Spleen (tissue), 11 donors: ENCODE measurements around the gene UGDH. TPM values are rescaled to one million over a fixed set of nuclear protein-coding genes. Genes with fewer than 3 reads are reported as not detected.
"Not testable (repeated sequence)": the region's sequence is repeated elsewhere in the genome, so short reads cannot be mapped to it uniquely, and the experiment has no call there.

Source experiments
- DNase-seq: peaks from one replicate; pipeline ENCODE4 v3.0.0-alpha.2; 2020
- H3K27ac ChIP-seq, 8 donors: fragments of 200-600 bp; sonication (generic) in 7 of 8; 1 replicate in 4 of 8; 2 replicates in 4 of 8; pipeline versions ENCODE4 v1.5.0 to v1.8.0; 2016 to 2021; ENCODE audit warnings: inconsistent platforms in 4 of 8, mild to moderate bottlenecking in 4 of 8, moderate library complexity in 1 of 8
- H3K27me3 ChIP-seq, 7 donors: fragments of 200-600 bp; sonication (generic) in 6 of 7; replicated peaks in 1 of 7; 1 replicate in 4 of 7; 2 replicates in 3 of 7; pipeline versions ENCODE4 v1.5.0 to v1.8.0; 2016 to 2021; ENCODE audit warnings: inconsistent platforms in 3 of 7, mild to moderate bottlenecking in 1 of 7
- H3K36me3 ChIP-seq, 6 donors: fragments of 200-600 bp; sonication (generic) in 5 of 6; 1 replicate in 4 of 6; 2 replicates in 2 of 6; pipeline versions ENCODE4 v1.5.0 to v1.8.0; 2016 to 2021; ENCODE audit warnings: inconsistent platforms in 2 of 6
- H3K4me1 ChIP-seq, 6 donors: fragments of 200-600 bp; sonication (generic) in 5 of 6; 1 replicate in 3 of 6; 2 replicates in 3 of 6; pipeline versions ENCODE4 v1.5.0 to v1.8.0; 2016 to 2021; ENCODE audit warnings: inconsistent platforms in 3 of 6
- H3K4me3 ChIP-seq, 8 donors: fragments of 200-600 bp; sonication (generic) in 7 of 8; 1 replicate in 4 of 8; 2 replicates in 4 of 8; pipeline versions ENCODE4 v1.5.0 to v1.8.0; 2016 to 2021; ENCODE audit warnings: inconsistent platforms in 4 of 8, mild to moderate bottlenecking in 4 of 8, moderate library complexity in 2 of 8
- H3K9me3 ChIP-seq, 8 donors: fragments of 200-600 bp; sonication (generic) in 7 of 8; 1 replicate in 4 of 8; 2 replicates in 4 of 8; pipeline versions ENCODE4 v1.5.0 to v1.8.0; 2016 to 2021; ENCODE audit warnings: inconsistent platforms in 4 of 8
- CTCF ChIP-seq, 11 experiments: fragments of 200-600 bp in 7 of 11; fragments of 450-650 bp in 4 of 11; sonication (generic) in 4 of 11; IDR thresholded peaks in 8 of 11; conservative IDR thresholded peaks in 3 of 11; 1 replicate in 7 of 11; 2 replicates in 4 of 11; pipeline versions ENCODE4 v1.4.0 to v1.8.0; 2016 to 2021; ENCODE audit warnings: antibody characterized with exemption in 11 of 11, inconsistent platforms in 4 of 11, mild to moderate bottlenecking in 1 of 11
- POLR2A ChIP-seq, 3 donors: fragments of 450-650 bp; IDR thresholded peaks; one replicate each; pipeline ENCODE4 v1.5.1; 2017; ENCODE audit warnings: antibody characterized with exemption in 3 of 3, mild to moderate bottlenecking in 1 of 3
- POLR2AphosphoS5 ChIP-seq, 3 donors: sonication (generic); formaldehyde crosslinking; IDR thresholded peaks; one replicate each; pipeline ENCODE4 v1.5.1; 2017; ENCODE audit warnings: antibody characterized with exemption in 3 of 3
- WGBS, 5 donors: extraction: QIAGEN DNeasy Blood & Tissue Kit in 3 of 5; methylation state at CpG; one replicate each; pipeline versions ENCODE4 v1.1.5 to v1.1.7; 2013 to 2018; 5-methylcytosine and 5-hydroxymethylcytosine counted together
- intact Hi-C: fragments of 100-400 bp; cut with DNase I; formaldehyde crosslinking; loops from one replicate; pipeline ENCODE4 v1.15.0; 2023; ENCODE audit warnings: low total_unique reads
- polyA plus RNA-seq, 3 donors: library from polyadenylated mRNA; stranded (reverse); fragments of 200-250 nt; gene quantifications; one replicate each; pipeline ENCODE4 v1.2.1, GENCODE V29; 2013
- total RNA-seq, 7 donors: library from RNA; depleted of rRNA in 3 of 7; stranded (reverse); fragments of >200 nt in 3 of 7; fragmentation: NEBNext Ultra II Directional in 4 of 7; extraction: Animal tissue kit (Norgen Biotek cat#: 25700) in 4 of 7; gene quantifications; one replicate each; pipeline versions ENCODE4 v1.1.0 to v1.2.1, GENCODE V29; 2016 to 2021
- donor health status: healthy with polysubstance abuse.
- donor health status: DM: no; HTN: no; CAD: no; lungs with moderate emphysema.
- donor health status: DM: no; HTN: no; CAD: no.
- donor health status: Bipolar disorder and iron deficiency.
- donor health status: healthy.
- donor health status: DM: no; HTN: no; CAD: no.
- donor health status: DM: yes; HTN: yes; CAD: no.

The UGDH gene
- total and polyA plus RNA-seq, 10 donors = 4.1 to 30.8 (median 17.9) TPM

- Histone ChIP-seq H3K36me3 (peaks cover 0 to 81% (median 21%) of the 10 kb centered on the region in 6 donors), H3K4me1 (no peaks in the 10 kb centered on the region), H3K4me3 (no peak overlapping the region), H3K27me3 (no peaks in the 10 kb centered on the region), H3K27ac (no peak overlapping the region), H3K9me3 (no peaks in the 10 kb centered on the region)
- intact Hi-C loops = no loop called here
- no peak for TF ChIP-seq POLR2AphosphoS5 (IDR thresholded peaks at IDR 0.05)
- no peak for TF ChIP-seq CTCF (IDR thresholded peaks at IDR 0.05 in 8 of 11, conservative IDR thresholded peaks at IDR 0.05 in 3 of 11)
- TF ChIP-seq POLR2A (IDR thresholded peaks at IDR 0.05) = no peak
- no peak for DNase-seq
- 91 to 96% (median 94%) methylated on average over 2 of the region's 2 CpGs for WGBS, 5 donors
Measured at GRCh38 chr4:39516407-39516966, 10.8 kb downstream of the UGDH start.

- H3K27ac ChIP-seq, intact Hi-C loops, H3K27me3 ChIP-seq, H3K9me3 ChIP-seq, H3K4me1 ChIP-seq, H3K4me3 ChIP-seq, DNase-seq: not testable (repeated sequence)
- H3K36me3 ChIP-seq = peaks cover 0 to 87% (median 22%) of the 10 kb centered on the region in 6 donors
- WGBS, 5 donors = 96 to 99% (median 98%) methylated on average over 14 of the region's 14 CpGs
Measured at GRCh38 chr4:39515669-39516401, 11.4 kb downstream of the UGDH start.

GRCh38 chr4:39514888-39515401 is 12.3 kb downstream of the UGDH start:
- H3K9me3 ChIP-seq = no peaks in the 10 kb centered on the region
- H3K27ac ChIP-seq = no peak overlapping the region
- no peaks in the 10 kb centered on the region for H3K27me3 ChIP-seq
- no peak for DNase-seq
- TF ChIP-seq POLR2A (IDR thresholded peaks at IDR 0.05) (no peak), POLR2AphosphoS5 (IDR thresholded peaks at IDR 0.05) (no peak), CTCF (IDR thresholded peaks at IDR 0.05 in 8 of 11, conservative IDR thresholded peaks at IDR 0.05 in 3 of 11) (no peak)
- no peaks in the 10 kb centered on the region for H3K4me1 ChIP-seq
- peaks cover 0 to 87% (median 29%) of the 10 kb centered on the region in 6 donors for H3K36me3 ChIP-seq
- intact Hi-C loops = no loop called here
- no peak overlapping the region for H3K4me3 ChIP-seq
- 81 to 96% (median 84%) methylated on average over 4 of the region's 4 CpGs for WGBS, 5 donors

GRCh38 chr4:39514266-39514665 is 13.0 kb downstream of the UGDH start:
- H3K4me3 ChIP-seq, DNase-seq, H3K9me3 ChIP-seq, H3K27ac ChIP-seq, intact Hi-C loops, H3K27me3 ChIP-seq, H3K4me1 ChIP-seq: not testable (repeated sequence)
- H3K36me3 ChIP-seq = peaks cover 2 to 87% (median 36%) of the 10 kb centered on the region in 6 donors
- WGBS, 5 donors = 93 to 100% (median 98%) methylated on average over 1 of the region's 1 CpG

GRCh38 chr4:39510348-39510929 is 16.8 kb downstream of the UGDH start:
- 96 to 98% (median 98%) methylated on average over 5 of the region's 5 CpGs for WGBS, 5 donors
- no peak for DNase-seq
- Histone ChIP-seq H3K4me1 (no peaks in the 10 kb centered on the region), H3K36me3 (peaks cover 2 to 88% (median 58%) of the 10 kb centered on the region in 6 donors), H3K9me3 (no peaks in the 10 kb centered on the region), H3K27me3 (no peaks in the 10 kb centered on the region), H3K4me3 (no peak overlapping the region), H3K27ac (no peak overlapping the region)
- TF ChIP-seq CTCF (IDR thresholded peaks at IDR 0.05 in 8 of 11, conservative IDR thresholded peaks at IDR 0.05 in 3 of 11) (no peak), POLR2AphosphoS5 (IDR thresholded peaks at IDR 0.05) (no peak), POLR2A (IDR thresholded peaks at IDR 0.05) (no peak)
- intact Hi-C loops = no loop called here
